Dendritic cell treated with granulocyte-macrophage colony-stimulating factor and Interleukin-4, amounts not matched to agents 40 ng/mL and 50 ng/mL, for 4 days (primary cell): Measurements from ENCODE around the gene RNF220.

Experiments
- H3K27ac Mint-ChIP-seq: one replicate; pipeline ENCODE4 v1.8.0; 2022; ENCODE audit warnings: mild to moderate bottlenecking, mixed read lengths
- H3K27me3 Mint-ChIP-seq: one replicate; pipeline ENCODE4 v1.8.0; 2022; ENCODE audit warnings: mild to moderate bottlenecking, mixed read lengths
- H3K36me3 Mint-ChIP-seq: one replicate; pipeline ENCODE4 v1.8.0; 2022; ENCODE audit warnings: low read depth, mixed read lengths
- H3K4me1 Mint-ChIP-seq: one replicate; pipeline ENCODE4 v1.8.0; 2022; ENCODE audit warnings: low read depth, mixed read lengths
- H3K4me3 Mint-ChIP-seq: one replicate; pipeline ENCODE4 v1.8.0; 2022; ENCODE audit warnings: mild to moderate bottlenecking, moderate library complexity, mixed read lengths
- H3K9me3 Mint-ChIP-seq: one replicate; pipeline ENCODE4 v1.8.0; 2022; ENCODE audit warnings: mixed read lengths
- intact Hi-C: fragments of 100-400 bp; cut with micrococcal nuclease; formaldehyde crosslinking; loops from one replicate; pipeline ENCODE4 v1.15.0; 2022

The RNF220 gene

DNA sequence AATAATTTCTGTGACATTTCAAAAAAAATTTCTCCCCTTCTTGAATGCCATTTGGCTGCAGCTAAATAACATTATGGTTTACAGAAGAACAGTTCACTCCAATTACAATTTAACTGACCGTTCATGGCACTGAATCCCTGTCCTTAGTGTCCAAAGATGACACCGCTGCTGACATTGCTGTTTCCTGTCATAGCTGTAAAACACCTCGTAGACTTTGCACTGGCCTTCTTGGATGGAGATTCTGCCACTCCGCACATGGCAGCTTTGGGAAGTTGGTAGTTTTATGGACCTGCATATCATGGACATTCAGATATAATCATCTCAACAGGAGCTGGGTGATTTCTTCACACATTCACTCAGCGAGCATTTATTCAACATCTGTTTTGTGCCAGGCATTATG lies 274.4 kb downstream of the RNF220 start:
- intact Hi-C loops = no loop called here
- H3K27ac Mint-ChIP-seq = no peak overlapping the region
- H3K36me3 Mint-ChIP-seq = no peaks in the 10 kb centered on the region
- no peak overlapping the region for H3K4me3 Mint-ChIP-seq
- no peaks in the 10 kb centered on the region for H3K9me3 Mint-ChIP-seq
- H3K27me3 Mint-ChIP-seq = peaks cover 2% of the 10 kb centered on the region
- H3K4me1 Mint-ChIP-seq = peaks cover 41% of the 10 kb centered on the region

DNA sequence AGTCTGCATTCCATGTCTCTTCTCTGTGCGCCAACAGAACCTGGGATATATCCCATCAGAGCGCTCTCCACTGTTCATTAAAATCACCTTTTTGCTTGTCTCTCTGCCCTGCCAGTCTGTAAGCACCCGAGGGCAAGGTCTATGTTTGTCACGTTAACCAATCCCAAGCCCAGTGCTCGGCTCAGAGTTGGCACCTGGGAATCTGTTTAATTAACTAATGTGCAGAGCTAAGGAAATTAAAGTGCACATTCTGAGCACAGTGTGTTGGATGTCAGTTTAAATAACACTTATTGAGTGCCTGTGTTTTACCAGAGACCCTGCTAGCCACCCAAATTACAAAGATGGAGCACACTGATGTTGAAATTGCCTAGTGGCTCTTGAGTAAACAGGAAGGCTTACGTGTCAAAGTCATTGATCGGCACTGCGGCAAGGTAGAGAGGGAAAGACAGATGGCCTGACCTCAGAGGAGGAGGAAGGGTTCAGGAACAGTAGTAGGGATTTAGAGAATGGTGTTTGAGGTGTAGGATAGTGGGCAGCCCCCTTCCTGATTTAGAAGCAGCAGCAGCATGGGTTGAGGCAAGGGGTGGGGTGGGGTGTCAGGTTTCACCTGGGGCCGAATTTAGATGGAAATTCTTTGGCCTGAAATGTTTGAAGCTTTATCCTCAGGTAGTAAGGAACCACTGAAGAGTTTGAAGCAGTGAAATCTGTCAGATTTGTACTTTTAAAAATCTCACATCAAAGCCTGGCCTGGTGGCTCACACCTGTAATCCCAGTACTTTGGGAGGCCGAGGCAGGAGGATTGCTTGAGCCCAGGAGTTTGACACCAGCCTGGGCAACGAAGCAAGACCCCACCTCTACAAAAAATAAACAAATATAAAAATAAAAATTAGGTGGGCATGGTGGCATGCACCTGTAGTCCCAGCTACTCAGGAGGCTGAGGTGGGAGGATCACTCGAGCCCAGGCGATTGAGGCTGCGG lies 277.1 kb downstream of the RNF220 start:
- no peak overlapping the region for H3K4me3 Mint-ChIP-seq

DNA sequence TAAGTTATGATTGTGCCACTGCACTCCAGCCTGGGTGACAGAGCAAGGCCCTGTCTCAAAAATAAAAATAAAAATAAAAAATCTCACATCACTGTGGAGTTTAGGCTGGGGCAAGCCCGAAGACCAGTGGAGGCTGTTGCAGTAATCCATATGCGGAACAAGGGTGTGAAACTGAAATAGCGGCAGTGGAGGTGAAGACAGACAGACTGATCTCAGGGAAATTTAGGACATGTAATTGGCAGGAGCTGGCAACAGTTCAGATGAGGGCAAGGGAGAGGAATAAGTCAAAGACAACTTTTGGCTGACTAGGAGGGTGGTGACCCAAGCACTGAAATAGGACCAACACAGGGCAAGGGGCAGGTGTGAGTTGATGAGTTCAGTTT lies 277.8 kb downstream of the RNF220 start:
- H3K9me3 Mint-ChIP-seq = no peaks in the 10 kb centered on the region
- no peak overlapping the region for H3K4me3 Mint-ChIP-seq
- H3K27ac Mint-ChIP-seq = no peak overlapping the region
- peaks cover 50% of the 10 kb centered on the region for H3K4me1 Mint-ChIP-seq
- peaks cover 2% of the 10 kb centered on the region for H3K27me3 Mint-ChIP-seq
- no peaks in the 10 kb centered on the region for H3K36me3 Mint-ChIP-seq
- intact Hi-C loops = no loop called here

More for the DNA sequence above, 277.1 kb downstream of the RNF220 start:
- Mint-ChIP-seq H3K9me3 (no peaks in the 10 kb centered on the region), H3K27me3 (peaks cover 2% of the 10 kb centered on the region), H3K4me1 (peaks cover 50% of the 10 kb centered on the region), H3K36me3 (no peaks in the 10 kb centered on the region), H3K27ac (no peak overlapping the region)
- intact Hi-C loops = no loop called here

DNA sequence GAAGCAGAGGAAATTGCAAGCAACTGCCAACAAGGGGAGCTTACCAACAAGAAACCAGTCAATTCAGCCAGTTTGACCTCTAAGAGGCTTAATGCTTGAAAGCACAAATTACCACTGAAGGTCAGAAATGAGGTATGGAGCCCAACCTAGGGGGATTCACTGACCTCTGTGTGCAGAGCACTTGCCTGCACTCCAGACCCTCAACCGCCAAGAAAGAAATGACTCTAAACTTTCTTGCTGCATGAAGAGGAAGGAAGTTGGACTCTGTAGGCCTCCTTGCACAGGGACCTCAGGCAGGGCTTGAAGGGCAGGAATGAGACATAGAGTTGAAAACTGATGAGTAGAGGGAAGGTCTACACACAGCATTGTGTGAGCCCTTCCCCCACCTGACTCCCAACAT lies 279.5 kb downstream of the RNF220 start:
- Mint-ChIP-seq H3K27ac (peak overlapping the region; percentile 50), H3K36me3 (no peaks in the 10 kb centered on the region), H3K4me1 (peaks cover 48% of the 10 kb centered on the region), H3K4me3 (no peak overlapping the region), H3K9me3 (no peaks in the 10 kb centered on the region), H3K27me3 (peaks cover 3% of the 10 kb centered on the region)
- intact Hi-C loops = no loop called here

DNA sequence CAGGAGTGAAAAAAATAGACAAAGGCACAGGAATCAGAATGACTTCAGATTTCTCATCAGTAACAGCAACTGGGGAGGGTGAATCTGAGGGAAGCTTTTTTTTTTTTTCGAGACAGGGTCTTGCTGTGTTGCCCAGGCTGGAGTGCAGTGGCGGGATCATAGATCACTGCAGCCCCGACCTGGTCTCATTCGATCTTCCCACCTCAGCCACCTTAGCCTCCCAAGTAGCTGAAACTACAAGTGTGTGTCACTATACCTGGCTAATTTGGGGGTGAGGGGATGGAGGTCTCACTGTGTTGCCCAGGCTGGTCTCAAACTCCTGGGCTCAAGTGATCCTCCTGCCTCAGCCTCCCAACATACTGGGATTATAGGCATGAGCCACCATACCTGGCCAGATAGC lies 280.2 kb downstream of the RNF220 start:
- no peaks in the 10 kb centered on the region for H3K36me3 Mint-ChIP-seq
- no peaks in the 10 kb centered on the region for H3K9me3 Mint-ChIP-seq
- H3K27me3 Mint-ChIP-seq = peaks cover 6% of the 10 kb centered on the region
- H3K27ac Mint-ChIP-seq = no peak overlapping the region
- H3K4me1 Mint-ChIP-seq = peaks cover 41% of the 10 kb centered on the region
- H3K4me3 Mint-ChIP-seq = no peak overlapping the region
- intact Hi-C loops = no loop called here

DNA sequence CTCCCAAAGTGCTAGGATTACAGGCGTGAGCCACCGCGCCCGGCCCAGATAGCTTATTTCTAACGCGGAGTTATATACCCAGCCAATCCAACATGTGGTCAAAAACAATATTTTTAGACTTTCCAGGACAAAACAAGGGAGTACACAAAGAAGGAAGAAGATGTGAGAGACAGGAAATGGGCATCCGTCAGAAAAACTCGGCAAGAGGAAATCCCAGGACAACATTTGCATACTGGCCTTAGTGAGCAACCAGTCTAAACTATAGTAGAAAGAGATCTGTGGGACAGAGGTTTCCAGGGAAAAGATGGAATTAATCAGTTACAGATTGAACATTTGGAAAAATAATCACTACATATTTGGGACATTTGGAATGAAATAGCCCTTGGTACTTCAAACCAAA lies 280.8 kb downstream of the RNF220 start:
- no peaks in the 10 kb centered on the region for H3K9me3 Mint-ChIP-seq
- H3K4me1 Mint-ChIP-seq = peaks cover 38% of the 10 kb centered on the region
- intact Hi-C loops = no loop called here
- no peak overlapping the region for H3K27ac Mint-ChIP-seq
- no peaks in the 10 kb centered on the region for H3K36me3 Mint-ChIP-seq
- peaks cover 9% of the 10 kb centered on the region for H3K27me3 Mint-ChIP-seq
- no peak overlapping the region for H3K4me3 Mint-ChIP-seq

DNA sequence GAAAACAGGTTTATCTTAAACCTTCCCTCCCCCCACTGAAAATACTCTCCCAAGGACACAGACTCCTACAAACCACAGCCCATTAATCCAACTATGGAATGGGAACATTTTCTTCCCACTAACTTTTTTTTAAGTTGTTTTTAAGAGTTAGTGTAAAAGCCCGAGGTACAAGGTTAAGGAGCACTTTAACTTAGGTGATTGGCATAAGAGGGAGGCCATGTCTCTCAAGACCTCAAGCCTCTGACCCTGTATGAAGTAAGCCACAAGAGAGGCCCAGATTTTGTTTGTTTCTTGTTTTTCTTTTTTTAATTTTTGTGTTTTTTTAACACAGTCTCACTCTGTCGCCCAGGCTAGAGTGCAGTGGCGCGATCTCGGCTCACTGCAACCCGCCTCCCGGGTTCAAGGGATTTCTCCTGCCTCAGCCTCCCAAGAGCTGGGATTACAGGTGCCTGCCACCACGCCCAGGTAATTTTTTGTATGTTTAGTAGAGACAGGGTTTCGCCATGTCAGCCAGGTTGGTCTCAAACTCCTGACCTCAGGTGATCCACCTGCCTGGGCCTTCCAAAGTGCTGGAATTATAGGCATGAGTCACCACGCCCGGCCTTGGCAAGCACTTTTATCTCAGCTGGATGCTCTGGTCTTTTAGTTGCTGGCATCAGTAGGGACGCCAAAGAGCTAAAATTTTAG lies 283.8 kb downstream of the RNF220 start:
- peaks cover 15% of the 10 kb centered on the region for H3K27me3 Mint-ChIP-seq
- H3K4me1 Mint-ChIP-seq = peaks cover 32% of the 10 kb centered on the region
- H3K4me3 Mint-ChIP-seq = no peak overlapping the region
- H3K27ac Mint-ChIP-seq = no peak overlapping the region
- H3K9me3 Mint-ChIP-seq = no peaks in the 10 kb centered on the region
- H3K36me3 Mint-ChIP-seq = no peaks in the 10 kb centered on the region
- intact Hi-C loops = no loop called here

DNA sequence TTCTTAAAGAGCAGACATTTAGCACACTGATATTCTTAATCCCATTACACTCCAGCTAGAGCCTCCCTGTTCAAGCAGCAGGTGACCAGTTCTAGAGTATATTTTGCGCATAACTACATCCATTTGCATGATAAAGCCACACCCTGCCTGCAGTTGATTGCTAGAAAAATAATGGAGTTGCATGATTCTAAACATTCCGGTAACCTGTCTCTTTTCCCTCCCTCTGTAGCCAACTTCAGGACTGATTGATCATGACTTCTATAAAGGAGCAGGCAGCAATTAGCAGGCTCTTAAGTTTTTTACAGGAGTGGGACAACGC lies 284.4 kb downstream of the RNF220 start:
- intact Hi-C loops = no loop called here
- no peaks in the 10 kb centered on the region for H3K9me3 Mint-ChIP-seq
- no peak overlapping the region for H3K4me3 Mint-ChIP-seq
- no peaks in the 10 kb centered on the region for H3K36me3 Mint-ChIP-seq
- H3K27ac Mint-ChIP-seq = no peak overlapping the region
- peaks cover 28% of the 10 kb centered on the region for H3K4me1 Mint-ChIP-seq
- H3K27me3 Mint-ChIP-seq = peaks cover 15% of the 10 kb centered on the region

DNA sequence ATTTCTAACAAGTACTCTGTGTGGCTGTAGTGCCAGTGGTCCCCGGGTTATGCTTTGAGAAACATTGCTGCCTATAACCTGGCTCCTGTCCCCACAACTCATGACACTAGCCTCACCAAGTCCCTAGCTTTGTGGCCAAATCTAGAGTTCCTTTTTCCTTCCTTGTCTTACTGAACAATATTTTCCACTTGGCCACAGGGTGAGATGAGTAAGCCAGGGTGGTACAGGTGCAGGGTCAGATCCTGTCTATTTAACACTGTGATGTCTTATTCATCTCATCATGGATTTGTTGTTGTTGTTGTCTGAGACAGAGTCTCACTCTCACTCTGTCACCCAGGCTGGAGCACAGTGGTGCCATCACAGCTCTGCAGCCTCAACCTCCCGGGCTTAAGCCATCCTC lies 288.1 kb downstream of the RNF220 start:
- Mint-ChIP-seq H3K36me3 (no peaks in the 10 kb centered on the region), H3K9me3 (no peaks in the 10 kb centered on the region), H3K27ac (no peak overlapping the region), H3K27me3 (peaks cover 22% of the 10 kb centered on the region), H3K4me1 (peaks cover 29% of the 10 kb centered on the region), H3K4me3 (no peak overlapping the region)
- intact Hi-C loops = no loop called here

DNA sequence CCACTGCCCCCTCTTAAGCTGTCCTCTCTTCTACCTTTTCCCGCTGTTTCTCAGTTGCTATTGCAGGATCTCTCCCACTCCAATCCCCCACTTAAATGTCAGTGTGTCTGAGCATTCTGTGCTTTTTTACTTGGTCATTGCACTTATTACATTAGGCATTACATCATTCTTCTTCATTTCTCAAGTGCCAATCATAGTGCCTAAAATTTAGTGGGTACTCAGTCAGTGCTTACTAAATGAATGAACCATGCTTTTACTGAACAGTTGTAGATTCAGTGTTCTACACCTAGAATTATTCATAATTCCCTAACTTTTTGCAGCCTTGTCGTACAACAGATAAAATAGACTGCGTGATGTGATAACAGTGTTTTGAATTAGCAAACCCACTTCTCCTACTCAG lies 288.8 kb downstream of the RNF220 start:
- Mint-ChIP-seq H3K4me3 (no peak overlapping the region), H3K27ac (no peak overlapping the region), H3K9me3 (no peaks in the 10 kb centered on the region), H3K27me3 (peaks cover 22% of the 10 kb centered on the region), H3K36me3 (no peaks in the 10 kb centered on the region), H3K4me1 (peaks cover 34% of the 10 kb centered on the region)
- intact Hi-C loops = no loop called here

DNA sequence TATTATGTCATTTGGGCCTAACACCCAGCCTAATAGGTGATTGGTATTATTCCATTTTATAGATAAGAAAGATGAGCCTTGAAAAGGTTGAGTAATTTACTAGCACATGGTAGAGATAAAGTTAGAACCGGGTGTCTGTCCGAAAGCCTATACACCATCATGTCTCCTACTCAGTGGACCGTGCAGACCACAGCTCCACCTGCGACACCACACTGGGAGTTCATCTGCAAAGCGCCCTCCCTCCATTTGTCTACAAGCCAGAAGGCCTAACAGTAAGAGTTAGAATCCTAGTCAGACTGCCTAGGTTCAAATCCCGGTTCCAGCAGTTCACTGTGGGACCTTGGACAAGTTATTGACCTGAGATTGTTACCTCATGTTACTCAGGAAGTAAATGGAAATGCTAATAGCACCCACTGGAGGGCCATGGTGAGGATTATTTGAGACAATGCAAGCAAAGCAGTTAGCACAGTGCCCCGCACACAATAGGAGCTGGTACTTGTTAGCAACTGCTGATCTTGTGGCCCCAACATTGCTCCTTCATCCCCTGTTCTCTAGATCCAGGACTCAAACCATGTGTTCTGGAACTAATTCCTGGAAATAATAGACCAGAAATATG lies 289.9 kb downstream of the RNF220 start:
- H3K27me3 Mint-ChIP-seq = peaks cover 22% of the 10 kb centered on the region
- no peak overlapping the region for H3K27ac Mint-ChIP-seq
- intact Hi-C loops = no loop called here
- no peaks in the 10 kb centered on the region for H3K9me3 Mint-ChIP-seq
- peaks cover 34% of the 10 kb centered on the region for H3K4me1 Mint-ChIP-seq
- no peaks in the 10 kb centered on the region for H3K36me3 Mint-ChIP-seq
- no peak overlapping the region for H3K4me3 Mint-ChIP-seq

DNA sequence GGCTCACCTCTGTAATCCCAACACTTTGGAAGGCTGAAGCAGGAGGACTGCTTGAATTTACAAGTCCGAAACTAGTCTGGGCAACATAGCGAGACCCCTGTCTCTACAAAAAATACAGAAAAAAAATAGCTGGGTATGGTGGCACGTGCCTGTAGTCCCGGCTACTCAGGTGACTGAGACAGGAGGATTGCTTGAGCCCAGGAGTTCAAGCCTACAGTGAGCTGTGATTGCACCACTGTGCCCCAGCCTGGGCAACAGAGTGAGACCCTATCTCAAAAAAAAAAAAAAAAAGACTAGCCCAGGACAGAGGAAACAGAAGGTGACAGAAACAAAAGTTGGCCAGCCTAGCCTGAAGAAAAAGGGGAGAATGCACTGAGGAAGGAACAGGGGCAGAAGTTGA lies 290.6 kb downstream of the RNF220 start:
- Mint-ChIP-seq H3K4me1 (peaks cover 34% of the 10 kb centered on the region), H3K36me3 (no peaks in the 10 kb centered on the region), H3K27ac (no peak overlapping the region), H3K27me3 (peaks cover 23% of the 10 kb centered on the region), H3K9me3 (no peaks in the 10 kb centered on the region), H3K4me3 (no peak overlapping the region)
- intact Hi-C loops = no loop called here

DNA sequence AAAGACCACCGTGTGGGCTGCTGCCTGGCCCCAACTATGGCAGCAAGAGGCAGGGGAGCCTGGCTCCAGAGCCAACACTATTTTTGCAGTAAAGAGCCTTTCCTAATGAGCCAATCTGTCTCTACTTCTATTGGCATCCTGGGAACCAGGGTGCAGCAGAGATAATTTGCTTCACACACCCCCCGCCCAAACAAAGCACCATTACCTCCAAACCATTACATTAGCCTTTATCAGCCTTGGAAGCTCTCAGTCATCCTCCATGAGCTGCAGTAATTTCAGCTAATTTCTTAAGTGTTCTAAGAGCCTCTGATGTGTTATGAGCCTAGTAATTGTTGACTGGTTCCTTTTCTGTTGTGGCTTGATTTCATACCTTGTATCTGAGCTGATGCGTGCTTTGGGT lies 291.0 kb downstream of the RNF220 start:
- no peak overlapping the region for H3K4me3 Mint-ChIP-seq
- no peaks in the 10 kb centered on the region for H3K9me3 Mint-ChIP-seq
- H3K4me1 Mint-ChIP-seq = peaks cover 34% of the 10 kb centered on the region
- H3K27ac Mint-ChIP-seq = no peak overlapping the region
- H3K36me3 Mint-ChIP-seq = no peaks in the 10 kb centered on the region
- peaks cover 25% of the 10 kb centered on the region for H3K27me3 Mint-ChIP-seq
- intact Hi-C loops = no loop called here

DNA sequence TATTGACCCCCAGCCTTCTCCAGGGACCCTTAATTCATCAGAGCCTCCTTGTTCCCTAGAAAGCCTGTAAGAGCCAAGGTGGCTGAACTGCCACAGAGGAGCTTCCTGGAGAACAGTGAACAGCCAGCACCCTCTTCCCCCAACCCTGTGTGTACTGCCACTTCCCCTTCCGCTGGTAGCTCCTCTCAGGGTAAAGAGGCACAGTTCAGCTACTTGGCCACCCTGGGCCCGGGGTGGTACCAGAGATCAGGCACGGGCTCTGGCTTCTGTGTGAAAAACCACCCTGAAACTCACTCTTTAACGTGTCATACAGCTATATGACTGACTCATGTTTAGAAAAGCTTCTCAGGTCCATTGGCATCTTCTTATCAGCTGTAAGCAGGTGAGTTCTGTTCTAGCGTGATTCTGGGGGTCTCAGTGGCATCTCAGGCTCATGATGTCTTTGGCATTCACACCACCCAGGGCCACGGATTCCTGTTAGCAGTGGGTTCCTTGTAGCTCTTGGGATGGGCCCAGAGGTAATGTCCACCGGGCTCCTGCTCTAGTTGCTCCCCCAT lies 291.8 kb downstream of the RNF220 start:
- Mint-ChIP-seq H3K36me3 (no peaks in the 10 kb centered on the region), H3K27me3 (peaks cover 27% of the 10 kb centered on the region), H3K4me3 (no peak overlapping the region), H3K27ac (peak overlapping the region; percentile 48), H3K9me3 (no peaks in the 10 kb centered on the region), H3K4me1 (peaks cover 34% of the 10 kb centered on the region)
- intact Hi-C loops = no loop called here
